Measurements from ENCODE around the gene PAPSS1. TPM values are rescaled to one million over a fixed set of nuclear protein-coding genes. Genes with fewer than 3 reads are reported as not detected.

PAPSS1 gene
- total RNA-seq, 1 experiment from 2014 or later, result 59.0 TPM

GRCh38 chr4:107743532-107743931, 23.5 kb upstream of the PAPSS1 start:
- no peak overlapping the region for H3K27ac ChIP-seq (ENCODE audit: low read depth, low read length)
- no peak overlapping the region for H3K9ac ChIP-seq (ENCODE audit: low read length)
- H3K36me3 ChIP-seq (ENCODE audit: control insufficient read depth in 1 of 2, insufficient read depth in 2 of 2, low read length in 2 of 2), result no peaks in the 10 kb centered on the region
- DNase-seq (ENCODE audit: low read depth, low spot score), result no peak
- no peaks in the 10 kb centered on the region for H3K9me2 ChIP-seq (ENCODE audit: insufficient read depth)
- H3K9me3 ChIP-seq (ENCODE audit: control insufficient read depth in 1 of 2, insufficient read depth in 1 of 2, low read depth in 1 of 2, low read length in 2 of 2), result no peaks in the 10 kb centered on the region
- TF ChIP-seq RAD21 (IDR thresholded peaks at IDR 0.05; ENCODE audit: low read depth), result no peak
- no TSS peak for BruUV-seq (replicated peaks)
- POLR2A ChIA-PET, result no interaction called here
- H3K4me1 ChIP-seq (ENCODE audit: control insufficient read depth in 1 of 2, insufficient read depth in 2 of 2, low read length in 2 of 2), result no peaks in the 10 kb centered on the region
- intact Hi-C loops (cut with micrococcal nuclease), result no loop called here
- no peaks in the 10 kb centered on the region for H4K20me1 ChIP-seq (ENCODE audit: insufficient read depth)
- no peak overlapping the region for H3K4me2 ChIP-seq (ENCODE audit: low read length)
- no peak for ATAC-seq
- CTCF ChIA-PET, result no interaction called here
- H2AFZ ChIP-seq (ENCODE audit: low read depth, low read length, poor library complexity, severe bottlenecking), result peak overlapping the region; percentile 6
- H3K27me3 ChIP-seq (ENCODE audit: insufficient read depth, low read length), result no peaks in the 10 kb centered on the region
- RAD21 ChIA-PET (ENCODE audit: low non-redundant PET in 1 of 2, low total read pairs in 2 of 2, uncharacterized antibody in 2 of 2, unreplicated experiment in 2 of 2), result no interaction called here
- no peaks in the 10 kb centered on the region for H3K79me2 ChIP-seq (ENCODE audit: insufficient read depth, low read length)
- no peak overlapping the region for H3K4me3 ChIP-seq (replicated peaks in 1 of 2; ENCODE audit: low read depth in 1 of 2, low read length in 2 of 2)

- H3K36me3 ChIP-seq (ENCODE audit: control insufficient read depth in 1 of 2, insufficient read depth in 2 of 2, low read length in 2 of 2), result no peaks in the 10 kb centered on the region
- no peak overlapping the region for H2AFZ ChIP-seq (ENCODE audit: low read depth, low read length, poor library complexity, severe bottlenecking)
- H3K9me2 ChIP-seq (ENCODE audit: insufficient read depth), result no peaks in the 10 kb centered on the region
- intact Hi-C loops (cut with micrococcal nuclease), result no loop called here
- no peak for TF ChIP-seq POLR2A (IDR thresholded peaks at IDR 0.05; ENCODE audit: borderline replicate concordance, extremely low read depth, insufficient read depth, insufficient read length)
- no peak for TF ChIP-seq ZNF274 (IDR thresholded peaks at IDR 0.05; ENCODE audit: low read depth, low read length)
- no peak for TF ChIP-seq EZH2 (IDR thresholded peaks at IDR 0.05)
- TF ChIP-seq TCF7L2 (IDR thresholded peaks at IDR 0.05; ENCODE audit: borderline replicate concordance, extremely low read depth, insufficient read depth, insufficient read length), result no peak
- no peak for TF ChIP-seq ZFX (IDR thresholded peaks at IDR 0.05)
- no peak for TF ChIP-seq CEBPB (IDR thresholded peaks at IDR 0.05; ENCODE audit: low read depth)
- TF ChIP-seq EGR1 (IDR thresholded peaks at IDR 0.05; ENCODE audit: low read depth), result no peak
- no peak for TF ChIP-seq RAD21 (IDR thresholded peaks at IDR 0.05; ENCODE audit: low read depth)
- TF ChIP-seq EZH2phosphoT487 (IDR thresholded peaks at IDR 0.05; ENCODE audit: borderline replicate concordance), result no peak
- TF ChIP-seq REST (IDR thresholded peaks at IDR 0.05; ENCODE audit: low read depth), result no peak
- no peak for TF ChIP-seq FOSL1 (IDR thresholded peaks at IDR 0.05; ENCODE audit: low read depth)
- TF ChIP-seq SP1 (IDR thresholded peaks at IDR 0.05; ENCODE audit: low read depth), result no peak
- no peak for TF ChIP-seq ELF1 (IDR thresholded peaks at IDR 0.05; ENCODE audit: borderline replicate concordance, low read depth)
- H3K4me1 ChIP-seq (ENCODE audit: control insufficient read depth in 1 of 2, insufficient read depth in 2 of 2, low read length in 2 of 2), result no peaks in the 10 kb centered on the region
- H4K20me1 ChIP-seq (ENCODE audit: insufficient read depth), result no peaks in the 10 kb centered on the region
- ATAC-seq (no peak), DNase-seq (ENCODE audit: low read depth, low spot score) (no peak)
- no peaks in the 10 kb centered on the region for H3K27me3 ChIP-seq (ENCODE audit: insufficient read depth, low read length)
- H3K79me2 ChIP-seq (ENCODE audit: insufficient read depth, low read length), result no peaks in the 10 kb centered on the region
- ChIA-PET POLR2A (no interaction called here), CTCF (no interaction called here), RAD21 (ENCODE audit: low non-redundant PET in 1 of 2, low total read pairs in 2 of 2, uncharacterized antibody in 2 of 2, unreplicated experiment in 2 of 2) (no interaction called here)
- H3K9ac ChIP-seq (ENCODE audit: low read length), result no peak overlapping the region
- no peak overlapping the region for H3K4me2 ChIP-seq (ENCODE audit: low read length)
- no peak overlapping the region for H3K27ac ChIP-seq (ENCODE audit: low read depth, low read length)
- no peaks in the 10 kb centered on the region for H3K9me3 ChIP-seq (ENCODE audit: control insufficient read depth in 1 of 2, insufficient read depth in 1 of 2, low read depth in 1 of 2, low read length in 2 of 2)
- H3K4me3 ChIP-seq (replicated peaks in 1 of 2; ENCODE audit: low read depth in 1 of 2, low read length in 2 of 2), result no peak overlapping the region
- no TSS peak for BruUV-seq (replicated peaks)
These were observed 22.8 kb upstream of the PAPSS1 start for GRCh38 chr4:107742791-107743190.

All from HCT116 (cell line).